CD4-positive, alpha-beta memory T cell (primary cell): ENCODE results near the gene CPSF7. TPM values are rescaled to one million over a fixed set of nuclear protein-coding genes. Genes with fewer than 3 reads are reported as not detected.
A peak's percentile ranks its signal among the peaks of the same experiment; 100 is the strongest.

Experiments
- CTCF ChIA-PET: fragments of 350-600 bp; sonication (Branson Sonifier 250); formaldehyde crosslinking; loops from one replicate; lab custom pipeline; 2021; ENCODE audit warnings: inconsistent platforms; ENCODE audit not compliant: partially characterized antibody; lab: Charles Lee
- POLR2A ChIA-PET: fragments of 350-600 bp; sonication (Branson Sonifier 250); formaldehyde crosslinking; loops from one replicate; lab custom pipeline; 2021; ENCODE audit not compliant: partially characterized antibody; lab: Charles Lee
- DNase-seq, 5 donors: peaks; one replicate each; pipeline versions ENCODE4 v3.0.0 to v3.0.0-alpha.2; 2020 to 2022; ENCODE audit warnings: mixed read lengths in 1 of 5
- H3K27ac ChIP-seq: one replicate; pipeline ENCODE4 v1.7.0; 2013; ENCODE audit warnings: low read depth, low read length
- H3K27me3 ChIP-seq: 2 replicates; pipeline ENCODE4 v1.7.0; 2013; ENCODE audit warnings: mild to moderate bottlenecking, low read length, moderate library complexity; ENCODE audit not compliant: insufficient read depth
- H3K36me3 ChIP-seq: 2 replicates; pipeline ENCODE4 v1.7.0; 2013; ENCODE audit warnings: mild to moderate bottlenecking, low read length, moderate library complexity; ENCODE audit not compliant: insufficient read depth
- H3K4me1 ChIP-seq: 2 replicates; pipeline ENCODE4 v1.7.0; 2013; ENCODE audit warnings: mild to moderate bottlenecking, low read length, moderate library complexity; ENCODE audit not compliant: insufficient read depth
- H3K4me3 ChIP-seq, 2 donors: one replicate each; pipeline ENCODE4 v1.7.0; 2013; ENCODE audit warnings: low read length in 2 of 2, mild to moderate bottlenecking in 1 of 2
- H3K9me3 ChIP-seq, 2 donors: one replicate each; pipeline ENCODE4 v1.7.0; 2013; ENCODE audit warnings: low read length in 2 of 2, control low read depth in 1 of 2; ENCODE audit not compliant: control insufficient read depth in 1 of 2
- H3K27ac Mint-ChIP-seq, 7 donors: one replicate each; pipeline ENCODE4 v1.8.0; 2020 to 2021; ENCODE audit warnings: mixed read lengths in 7 of 7, mild to moderate bottlenecking in 6 of 7, inconsistent platforms in 3 of 7, moderate library complexity in 3 of 7
- H3K27me3 Mint-ChIP-seq, 2 donors: one replicate each; pipeline ENCODE4 v1.8.0; 2020 to 2021; ENCODE audit warnings: mixed read lengths in 2 of 2
- H3K36me3 Mint-ChIP-seq, 2 donors: one replicate each; pipeline ENCODE4 v1.8.0; 2020 to 2021; ENCODE audit warnings: mixed read lengths in 2 of 2, inconsistent platforms in 1 of 2, mild to moderate bottlenecking in 1 of 2
- H3K4me1 Mint-ChIP-seq, 4 donors: one replicate each; pipeline ENCODE4 v1.8.0; 2020 to 2021; ENCODE audit warnings: mixed read lengths in 4 of 4, mild to moderate bottlenecking in 1 of 4
- H3K4me3 Mint-ChIP-seq, 8 donors: one replicate each; pipeline ENCODE4 v1.8.0; 2020 to 2021; ENCODE audit warnings: mixed read lengths in 8 of 8, mild to moderate bottlenecking in 7 of 8, moderate library complexity in 6 of 8, inconsistent platforms in 3 of 8
- H3K9me3 Mint-ChIP-seq, 8 donors: one replicate each; pipeline ENCODE4 v1.8.0; 2020 to 2021; ENCODE audit warnings: mixed read lengths in 8 of 8, mild to moderate bottlenecking in 5 of 8, inconsistent platforms in 3 of 8, moderate library complexity in 1 of 8
- intact Hi-C: fragments of 100-400 bp; cut with micrococcal nuclease; formaldehyde crosslinking; loops from one replicate; pipeline ENCODE4 v1.15.1; 2023
- polyA plus RNA-seq, 2 donors: library from polyadenylated mRNA; unstranded; fragments of 300-500 nt; fragmentation: Illumina TruSeq; gene quantifications; one replicate each; pipeline ENCODE4 v1.2.3, GENCODE V29; 2021
- total RNA-seq, 2 experiments: library from RNA; stranded (reverse); gene quantifications; one replicate each; pipeline ENCODE4 v1.2.3, GENCODE V29; 2021

The CPSF7 gene
- total and polyA plus RNA-seq, 4 experiments from 2014 or later = 19.9 to 149 (median 89.4) TPM

DNA sequence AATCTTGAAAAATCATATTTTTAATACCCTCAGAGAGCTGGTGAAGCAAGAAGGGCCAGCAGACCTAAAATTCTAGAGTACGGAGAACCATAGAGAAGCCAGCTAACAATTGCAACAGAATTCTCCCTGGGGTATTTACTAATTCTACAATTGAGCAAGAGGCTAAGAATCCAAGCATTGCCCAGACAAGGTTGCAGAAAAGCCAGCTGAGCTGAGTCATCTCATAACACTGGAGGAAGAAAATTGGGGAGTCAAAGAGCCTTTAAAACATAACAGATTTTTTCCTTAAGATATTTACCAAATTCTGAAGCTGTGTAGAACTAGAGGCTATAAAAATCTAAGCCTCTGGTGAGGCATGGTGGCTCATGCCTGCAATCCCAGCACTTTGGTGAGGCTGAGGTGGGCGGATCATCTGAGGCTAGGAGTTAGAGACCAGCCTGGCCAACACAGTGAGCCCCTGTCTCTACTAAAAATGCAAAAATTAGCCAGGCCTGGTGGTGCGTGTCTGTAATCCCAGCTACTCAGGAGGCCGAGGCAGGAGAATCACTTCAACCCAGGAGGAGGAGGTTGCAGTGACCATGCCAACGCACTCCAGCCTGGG is 51.0 kb downstream of the CPSF7 start:
- Mint-ChIP-seq H3K36me3 (peaks cover 0 to 4% of the 10 kb centered on the region in 2 donors), H3K4me1 (no peaks in the 10 kb centered on the region), H3K4me3 (no peak overlapping the region), H3K27ac (peak overlapping the region in 1 of 7 donors; percentile 41), H3K9me3 (no peaks in the 10 kb centered on the region), H3K27me3 (no peaks in the 10 kb centered on the region)
- Histone ChIP-seq H3K4me3 (no peak overlapping the region), H3K27me3 (no peaks in the 10 kb centered on the region), H3K27ac (no peak overlapping the region), H3K4me1 (no peaks in the 10 kb centered on the region), H3K36me3 (no peaks in the 10 kb centered on the region), H3K9me3 (no peaks in the 10 kb centered on the region)
- ChIA-PET CTCF (interaction anchor here (1.0 kb wide), 1 partner anchor 43 kb away, joined by 4 read pairs; no protein-coding TSS in a partner anchor), POLR2A (interaction anchor here (1.3 kb wide), 1 partner anchor 42 kb away, joined by 3 read pairs; no protein-coding TSS in a partner anchor)
- intact Hi-C loops = no loop called here
- DNase-seq = no peak

DNA sequence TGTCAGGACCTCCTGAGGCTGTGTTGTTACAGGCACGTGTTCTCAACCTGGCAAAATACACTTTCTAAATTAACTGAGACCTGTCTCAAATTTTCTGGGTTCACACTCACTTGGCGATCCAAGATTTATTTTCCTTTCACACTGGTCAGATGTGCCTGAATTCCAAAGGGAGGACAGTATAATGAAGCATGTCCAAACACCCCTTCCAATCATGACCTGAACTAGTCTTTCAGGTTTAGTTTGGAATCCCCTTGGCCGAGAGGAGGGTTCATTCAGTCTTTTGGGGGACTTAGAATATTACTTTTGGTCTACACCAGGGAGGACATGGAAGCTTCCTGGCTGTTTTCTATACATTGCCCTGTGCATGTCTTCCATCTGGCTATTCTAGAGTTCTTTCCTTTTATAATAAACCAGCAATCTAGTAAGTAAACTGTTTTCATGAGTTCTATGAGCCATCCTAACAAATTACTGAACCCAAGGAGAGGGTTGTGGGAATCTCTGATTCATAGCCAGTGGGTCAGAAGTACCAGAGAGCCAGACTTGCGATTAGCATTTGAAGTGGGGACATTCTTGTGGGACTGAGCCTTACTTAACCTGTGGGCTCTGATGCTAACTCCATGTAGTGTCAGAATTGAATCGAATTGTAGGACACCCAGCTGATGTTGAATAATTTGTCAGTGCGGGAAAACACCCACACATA is 52.2 kb downstream of the CPSF7 start:
- ChIA-PET CTCF (interaction anchor here (5.5 kb wide), 1 partner anchor 7 kb away, joined by 37 read pairs; no protein-coding TSS in a partner anchor), POLR2A (interaction anchor here (1.3 to 1.4 kb wide), 2 partner anchors 41 kb away, joined by 3 read pairs; no protein-coding TSS in a partner anchor)
- H3K27me3 ChIP-seq = no peaks in the 10 kb centered on the region
- H3K9me3 ChIP-seq = no peaks in the 10 kb centered on the region
- no peaks in the 10 kb centered on the region for H3K4me1 Mint-ChIP-seq
- H3K27ac Mint-ChIP-seq = peak overlapping the region in 2 of 7 donors; percentile 11 to 41
- H3K4me3 ChIP-seq = no peak overlapping the region
- no peaks in the 10 kb centered on the region for H3K9me3 Mint-ChIP-seq
- no peak for DNase-seq
- intact Hi-C loops = no loop called here
- peaks cover 0 to 4% of the 10 kb centered on the region in 2 donors for H3K36me3 Mint-ChIP-seq
- H3K4me1 ChIP-seq = no peaks in the 10 kb centered on the region
- no peaks in the 10 kb centered on the region for H3K36me3 ChIP-seq
- no peak overlapping the region for H3K27ac ChIP-seq
- no peaks in the 10 kb centered on the region for H3K27me3 Mint-ChIP-seq
- no peak overlapping the region for H3K4me3 Mint-ChIP-seq

DNA sequence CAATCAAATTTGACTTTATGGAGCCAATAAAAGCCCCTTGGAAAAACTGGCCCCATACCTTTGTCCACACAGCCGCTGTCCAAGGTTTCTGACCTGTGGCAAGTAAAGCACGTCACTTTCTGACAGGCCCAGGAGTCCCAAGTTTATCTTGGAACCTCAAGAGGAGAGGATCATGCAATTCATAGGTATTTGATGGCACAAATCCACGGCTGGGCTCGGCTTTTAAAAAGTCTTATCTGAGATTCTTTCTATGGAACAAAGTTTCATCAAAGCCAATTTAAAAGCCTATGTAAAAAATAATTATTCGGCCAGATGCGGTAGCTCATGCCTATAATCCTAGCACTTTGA is 54.0 kb downstream of the CPSF7 start:
- peaks cover 1 to 4% of the 10 kb centered on the region in 2 donors for H3K36me3 Mint-ChIP-seq

DNA sequence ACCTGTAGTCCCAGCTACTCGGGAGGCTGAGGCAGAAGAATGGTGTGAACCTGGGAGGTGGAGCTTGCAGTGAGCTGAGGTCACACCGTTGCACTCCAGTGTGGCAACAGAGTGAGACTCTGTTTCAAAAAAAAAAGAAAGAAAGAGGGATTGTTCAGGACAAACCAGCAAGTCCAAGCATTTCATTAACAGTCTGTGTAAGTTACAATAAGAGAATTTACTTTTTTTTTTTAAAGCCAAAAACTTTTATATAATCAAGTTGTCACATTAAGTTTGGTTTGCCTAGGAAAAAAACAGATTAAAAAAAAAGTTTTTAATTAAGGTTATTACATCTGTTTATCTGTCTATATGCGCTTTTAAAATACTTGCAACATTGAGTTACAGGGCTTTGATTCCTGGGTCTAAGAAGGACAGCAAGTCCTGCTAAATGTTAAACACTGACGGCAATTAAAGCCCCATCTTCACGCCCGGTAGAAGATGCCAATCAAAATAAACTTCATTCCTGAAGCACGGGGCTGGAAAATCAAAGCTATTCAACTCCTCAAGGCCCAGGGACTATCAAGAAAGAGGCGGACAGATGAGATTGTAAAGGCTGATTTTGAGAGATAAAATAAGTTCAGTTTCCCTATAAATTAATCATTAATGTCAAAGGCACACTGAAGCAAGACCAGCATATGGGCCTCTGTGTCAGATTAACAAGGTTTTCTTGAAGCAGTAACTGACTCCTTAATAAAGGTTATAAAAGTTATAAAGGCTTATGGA is 56.9 kb downstream of the CPSF7 start:
- Mint-ChIP-seq H3K4me1 (no peaks in the 10 kb centered on the region), H3K9me3 (no peaks in the 10 kb centered on the region), H3K27me3 (no peaks in the 10 kb centered on the region), H3K27ac (peak overlapping the region in 2 of 7 donors; percentile 15 to 41), H3K4me3 (no peak overlapping the region), H3K36me3 (peaks cover 8 to 25% of the 10 kb centered on the region in 2 donors)
- ChIA-PET CTCF (interaction anchor here (5.5 kb wide), 1 partner anchor 12 kb away, joined by 37 read pairs; no protein-coding TSS in a partner anchor), POLR2A (interaction anchor here (0.6 kb wide), 2 partner anchors 8 to 14 kb away, joined by 3 to 4 read pairs; no protein-coding TSS in a partner anchor)
- Histone ChIP-seq H3K4me3 (no peak overlapping the region), H3K27me3 (no peaks in the 10 kb centered on the region), H3K9me3 (no peaks in the 10 kb centered on the region), H3K36me3 (peaks cover 21% of the 10 kb centered on the region), H3K27ac (no peak overlapping the region), H3K4me1 (no peaks in the 10 kb centered on the region)
- no peak for DNase-seq
- intact Hi-C loops = no loop called here

More for the DNA sequence above, 54.0 kb downstream of the CPSF7 start:
- DNase-seq = no peak
- ChIA-PET POLR2A (interaction anchor here (2.2 kb wide), 1 partner anchor 9 kb away, joined by 6 read pairs; no protein-coding TSS in a partner anchor), CTCF (interaction anchor here (5.5 kb wide), 1 partner anchor 9 kb away, joined by 37 read pairs; no protein-coding TSS in a partner anchor)
- H3K27me3 ChIP-seq = no peaks in the 10 kb centered on the region
- Mint-ChIP-seq H3K4me3 (no peak overlapping the region), H3K9me3 (no peaks in the 10 kb centered on the region), H3K27me3 (no peaks in the 10 kb centered on the region), H3K27ac (peak overlapping the region in 1 of 7 donors; percentile 41), H3K4me1 (no peaks in the 10 kb centered on the region)
- H3K36me3 ChIP-seq = no peaks in the 10 kb centered on the region
- no peak overlapping the region for H3K4me3 ChIP-seq
- H3K4me1 ChIP-seq = no peaks in the 10 kb centered on the region
- intact Hi-C loops = no loop called here
- no peak overlapping the region for H3K27ac ChIP-seq
- no peaks in the 10 kb centered on the region for H3K9me3 ChIP-seq

DNA sequence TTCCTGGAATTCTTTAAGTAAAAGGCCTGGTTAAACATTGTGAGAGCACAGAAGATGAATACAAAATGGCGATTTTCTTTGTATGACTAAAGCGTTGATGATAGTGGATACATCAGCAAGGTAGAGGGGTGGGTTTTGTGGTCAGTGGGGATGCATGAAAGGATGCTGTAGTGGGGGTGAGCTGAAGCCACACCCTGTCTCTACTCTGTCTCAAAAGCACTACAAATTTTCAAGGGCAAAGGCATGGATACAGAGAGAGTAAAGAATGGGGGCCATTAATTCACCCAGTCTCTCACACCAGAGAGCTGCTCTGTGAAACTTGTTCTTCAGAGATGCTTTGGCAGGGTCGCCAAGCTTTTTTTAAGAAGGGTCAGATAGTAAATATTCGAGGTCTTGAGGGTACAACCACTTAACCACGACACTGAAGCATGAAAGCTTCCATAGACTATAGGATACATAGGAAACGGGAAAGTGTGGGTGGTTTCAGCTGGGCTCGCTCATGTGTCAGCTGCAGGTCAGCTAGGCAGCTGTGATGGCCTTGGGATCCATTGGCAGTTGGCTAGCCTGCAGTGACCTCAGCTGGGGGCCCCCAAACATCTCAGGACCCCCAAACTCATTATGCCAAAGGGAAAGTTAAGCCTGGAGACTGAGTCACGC is 59.3 kb downstream of the CPSF7 start:
- Histone ChIP-seq H3K4me3 (no peak overlapping the region), H3K27me3 (no peaks in the 10 kb centered on the region), H3K4me1 (no peaks in the 10 kb centered on the region), H3K36me3 (peaks cover 43% of the 10 kb centered on the region), H3K9me3 (no peaks in the 10 kb centered on the region), H3K27ac (no peak overlapping the region)
- no peak for DNase-seq
- Mint-ChIP-seq H3K4me3 (no peak overlapping the region), H3K36me3 (peaks cover 7 to 42% of the 10 kb centered on the region in 2 donors), H3K9me3 (no peaks in the 10 kb centered on the region), H3K4me1 (no peaks in the 10 kb centered on the region), H3K27me3 (no peaks in the 10 kb centered on the region), H3K27ac (peak overlapping the region in 2 of 7 donors; percentile 19 to 69)
- POLR2A ChIA-PET = interaction anchor here (1.1 to 1.8 kb wide), 3 partner anchors 9 to 37 kb away, joined by 4 to 7 read pairs (median 4); partner anchors contain the start of genes CYB561A3, DDB1, TKFC and TMEM138
- intact Hi-C loops = no loop called here
- CTCF ChIA-PET = interaction anchor here (0.7 to 2.5 kb wide), 3 partner anchors 9 to 15 kb away, joined by 3 to 12 read pairs (median 5); partner anchors contain the start of gene CYB561A3

DNA sequence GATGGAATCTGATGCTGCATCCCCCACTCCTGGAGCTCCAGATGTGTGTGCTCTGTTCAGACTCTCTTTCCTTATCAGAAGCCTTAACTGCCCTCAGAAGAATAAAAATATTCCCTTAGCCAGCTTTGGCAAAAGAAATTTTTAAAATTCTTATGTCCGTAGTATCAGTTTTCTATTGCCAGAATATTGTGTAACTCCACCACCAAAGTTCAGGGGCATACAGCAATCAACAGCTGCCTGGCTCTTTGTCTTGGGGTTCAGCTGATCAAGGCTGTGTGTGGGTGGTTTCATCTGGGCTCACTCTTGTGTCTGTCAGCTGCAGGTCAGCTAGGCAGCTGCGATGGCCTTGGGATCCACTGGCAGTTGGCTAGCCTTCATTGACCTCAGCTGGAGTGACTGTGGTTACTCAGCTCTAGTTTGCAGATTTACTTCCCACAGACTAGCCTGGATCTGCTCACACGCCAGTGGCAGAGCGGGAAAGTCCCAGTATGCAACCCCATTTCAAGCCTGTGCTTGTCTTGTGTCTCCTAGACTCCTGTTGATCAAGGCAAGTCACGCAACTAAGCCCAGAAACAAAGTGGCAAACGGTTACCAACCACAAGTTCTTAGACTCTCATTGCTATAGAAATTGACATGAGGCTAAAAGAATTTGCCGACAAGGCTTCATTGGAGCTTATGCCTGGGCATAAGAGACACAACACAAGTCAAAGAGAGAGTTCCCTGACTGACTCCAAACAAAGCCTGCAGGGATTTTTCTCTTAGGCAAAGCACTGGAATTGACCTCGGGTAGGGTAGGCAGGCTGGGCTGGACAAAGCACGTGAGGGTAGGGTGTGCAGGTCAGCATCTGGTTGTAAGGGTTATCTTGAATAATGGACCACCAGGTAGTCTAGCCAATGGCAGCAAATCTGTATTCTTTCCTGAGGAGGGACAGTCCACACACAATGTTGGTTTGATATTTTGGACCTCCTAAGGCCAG is 60.1 kb downstream of the CPSF7 start:
- Histone ChIP-seq H3K4me1 (no peaks in the 10 kb centered on the region), H3K27me3 (no peaks in the 10 kb centered on the region), H3K9me3 (no peaks in the 10 kb centered on the region), H3K4me3 (no peak overlapping the region), H3K27ac (no peak overlapping the region), H3K36me3 (peaks cover 44% of the 10 kb centered on the region)
- CTCF ChIA-PET = interaction anchor here (0.7 to 2.5 kb wide), 3 partner anchors 8 to 34 kb away, joined by 3 to 12 read pairs (median 10); partner anchors contain the start of gene CYB561A3
- POLR2A ChIA-PET = interaction anchor here (1.1 to 2.2 kb wide), 3 partner anchors 16 to 36 kb away, joined by 4 to 13 read pairs (median 4); partner anchors contain the start of genes DDB1, TKFC and TMEM216
- intact Hi-C loops = no loop called here
- Mint-ChIP-seq H3K27ac (peak overlapping the region in 2 of 7 donors; percentile 0 to 7), H3K4me1 (no peaks in the 10 kb centered on the region), H3K36me3 (peaks cover 7 to 42% of the 10 kb centered on the region in 2 donors), H3K9me3 (no peaks in the 10 kb centered on the region), H3K27me3 (no peaks in the 10 kb centered on the region), H3K4me3 (no peak overlapping the region)
- DNase-seq = no peak
